ENCODE measurements around the gene YDJC. TPM values are rescaled to one million over a fixed set of nuclear protein-coding genes. Genes with fewer than 3 reads are reported as not detected.

The YDJC gene
- total RNA-seq, 4 donors from 2014 or later: 28.6 to 34.6 (median 30.9) TPM

- Histone ChIP-seq H3K36me3 (no peaks in the 10 kb centered on the region), H3K4me1 (peaks cover 5% of the 10 kb centered on the region), H3K27ac (no peak overlapping the region), H3K27me3 (no peaks in the 10 kb centered on the region), H3K9me3 (no peaks in the 10 kb centered on the region), H3K4me3 (no peak overlapping the region)
- no peak for DNase-seq (ENCODE audit: low spot score in 2 of 2)
- TF ChIP-seq POLR2A (IDR thresholded peaks at IDR 0.05) (no peak), POLR2AphosphoS5 (IDR thresholded peaks at IDR 0.05) (no peak), EP300 (IDR thresholded peaks at IDR 0.05) (no peak)
- TF ChIP-seq, protein P1, sequence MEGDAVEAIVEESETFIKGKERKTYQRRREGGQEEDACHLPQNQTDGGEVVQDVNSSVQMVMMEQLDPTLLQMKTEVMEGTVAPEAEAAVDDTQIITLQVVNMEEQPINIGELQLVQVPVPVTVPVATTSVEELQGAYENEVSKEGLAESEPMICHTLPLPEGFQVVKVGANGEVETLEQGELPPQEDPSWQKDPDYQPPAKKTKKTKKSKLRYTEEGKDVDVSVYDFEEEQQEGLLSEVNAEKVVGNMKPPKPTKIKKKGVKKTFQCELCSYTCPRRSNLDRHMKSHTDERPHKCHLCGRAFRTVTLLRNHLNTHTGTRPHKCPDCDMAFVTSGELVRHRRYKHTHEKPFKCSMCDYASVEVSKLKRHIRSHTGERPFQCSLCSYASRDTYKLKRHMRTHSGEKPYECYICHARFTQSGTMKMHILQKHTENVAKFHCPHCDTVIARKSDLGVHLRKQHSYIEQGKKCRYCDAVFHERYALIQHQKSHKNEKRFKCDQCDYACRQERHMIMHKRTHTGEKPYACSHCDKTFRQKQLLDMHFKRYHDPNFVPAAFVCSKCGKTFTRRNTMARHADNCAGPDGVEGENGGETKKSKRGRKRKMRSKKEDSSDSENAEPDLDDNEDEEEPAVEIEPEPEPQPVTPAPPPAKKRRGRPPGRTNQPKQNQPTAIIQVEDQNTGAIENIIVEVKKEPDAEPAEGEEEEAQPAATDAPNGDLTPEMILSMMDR (IDR thresholded peaks at IDR 0.05): no peak
- 92% methylated on average over 14 of the region's 17 CpGs for WGBS
Measured at GRCh38 chr22:21636629-21637218, 6.9 kb upstream of the YDJC start.

- 81% methylated on average over 12 of the region's 15 CpGs for WGBS
- H3K4me3 ChIP-seq: no peak overlapping the region
- no peak for DNase-seq (ENCODE audit: low spot score in 2 of 2)
- H3K4me1 ChIP-seq: no peaks in the 10 kb centered on the region
- no peaks in the 10 kb centered on the region for H3K36me3 ChIP-seq
- no peaks in the 10 kb centered on the region for H3K27me3 ChIP-seq
- H3K9me3 ChIP-seq: no peaks in the 10 kb centered on the region
- TF ChIP-seq EP300 (IDR thresholded peaks at IDR 0.05) (no peak), POLR2AphosphoS5 (IDR thresholded peaks at IDR 0.05) (no peak), POLR2A (IDR thresholded peaks at IDR 0.05) (no peak)
- TF ChIP-seq, protein P1 (IDR thresholded peaks at IDR 0.05): no peak
- H3K27ac ChIP-seq: no peak overlapping the region
Measured at GRCh38 chr22:21635771-21636510, 6.1 kb upstream of the YDJC start.

GRCh38 chr22:21634844-21635243 is 5.0 kb upstream of the YDJC start:
- Histone ChIP-seq H3K36me3 (no peaks in the 10 kb centered on the region), H3K27ac (no peak overlapping the region), H3K4me1 (peaks cover 3% of the 10 kb centered on the region), H3K9me3 (no peaks in the 10 kb centered on the region), H3K27me3 (no peaks in the 10 kb centered on the region), H3K4me3 (no peak overlapping the region)
- no peak for DNase-seq (ENCODE audit: low spot score in 2 of 2)
- 70% methylated on average over 3 of the region's 19 CpGs for WGBS
- TF ChIP-seq, protein P1 (IDR thresholded peaks at IDR 0.05): no peak
- TF ChIP-seq EP300 (IDR thresholded peaks at IDR 0.05) (no peak), POLR2A (IDR thresholded peaks at IDR 0.05) (no peak), POLR2AphosphoS5 (IDR thresholded peaks at IDR 0.05) (no peak)

DNA sequence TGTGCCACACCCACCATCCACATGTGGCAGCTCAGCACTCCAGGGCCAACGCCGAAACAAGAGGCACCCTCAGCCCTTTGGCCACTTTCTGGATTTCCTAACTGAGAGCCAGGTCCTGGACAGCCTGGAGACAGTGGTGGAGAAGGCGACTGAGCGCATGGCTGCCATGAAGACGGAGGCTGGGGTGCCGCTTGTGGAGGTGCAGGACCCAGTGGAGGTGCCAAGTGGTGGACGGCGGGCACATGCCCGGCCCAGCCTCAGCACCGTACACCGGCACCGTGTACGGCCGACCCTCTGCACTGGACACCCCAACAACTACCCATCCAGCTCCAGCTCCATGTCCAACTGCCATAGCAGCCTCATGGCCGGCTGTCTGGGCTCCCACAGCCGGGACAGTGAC is 4.3 kb upstream of the YDJC start:
- H3K4me1 ChIP-seq: peaks cover 5% of the 10 kb centered on the region
- H3K4me3 ChIP-seq: no peak overlapping the region
- H3K9me3 ChIP-seq: no peaks in the 10 kb centered on the region
- no peak for DNase-seq (ENCODE audit: low spot score in 2 of 2)
- no peaks in the 10 kb centered on the region for H3K36me3 ChIP-seq
- no CpG with 5 or more reads among the region's 16 CpGs for WGBS
- TF ChIP-seq EP300 (IDR thresholded peaks at IDR 0.05) (no peak), POLR2AphosphoS5 (IDR thresholded peaks at IDR 0.05) (no peak), POLR2A (IDR thresholded peaks at IDR 0.05) (no peak)
- TF ChIP-seq, protein P1 (IDR thresholded peaks at IDR 0.05): no peak
- H3K27me3 ChIP-seq: no peaks in the 10 kb centered on the region
- no peak overlapping the region for H3K27ac ChIP-seq

- 83% methylated on average over 3 of the region's 4 CpGs for WGBS
- Histone ChIP-seq H3K9me3 (no peaks in the 10 kb centered on the region), H3K36me3 (no peaks in the 10 kb centered on the region), H3K27me3 (no peaks in the 10 kb centered on the region), H3K4me1 (peaks cover 11% of the 10 kb centered on the region), H3K27ac (no peak overlapping the region), H3K4me3 (no peak overlapping the region)
- DNase-seq (ENCODE audit: low spot score in 2 of 2): no peak
- TF ChIP-seq POLR2A (IDR thresholded peaks at IDR 0.05) (no peak), POLR2AphosphoS5 (IDR thresholded peaks at IDR 0.05) (no peak), EP300 (IDR thresholded peaks at IDR 0.05) (no peak)
- TF ChIP-seq, protein P1 (IDR thresholded peaks at IDR 0.05): no peak
Measured at GRCh38 chr22:21633481-21633880, 3.7 kb upstream of the YDJC start.

Measured in suprapubic skin (tissue), 4 donors.